NCI-H1694 (cell line): ENCODE measurements around the gene PLPPR2.
"Not testable (repeated sequence)": the region's sequence is repeated elsewhere in the genome, so short reads cannot be mapped to it uniquely, and the experiment has no call there.

Experiments
- DNase-seq: peaks from one replicate; lab custom pipeline; 2025; lab: John Stamatoyannopoulos, UW

The PLPPR2 gene

DNA sequence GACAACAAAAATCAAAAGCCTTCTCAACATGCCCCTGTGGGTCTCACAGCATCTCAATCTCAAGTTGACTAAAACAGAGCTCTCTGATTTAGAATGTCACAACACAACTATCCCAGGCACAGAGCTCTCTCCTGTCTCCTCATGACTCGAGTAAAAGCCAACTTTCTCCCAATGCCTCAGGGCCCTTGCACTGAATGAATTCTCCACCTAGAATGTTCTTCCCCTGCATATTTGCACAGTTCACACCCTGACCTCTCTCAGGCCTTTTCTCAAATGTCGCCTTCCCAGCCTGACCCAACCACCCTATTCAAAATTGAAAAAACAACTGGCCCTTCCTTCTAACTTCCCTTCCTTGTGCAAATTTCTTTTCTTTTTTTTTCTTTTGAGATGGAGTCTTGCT lies 15.5 kb downstream of the PLPPR2 start:
- no peak for DNase-seq

- peak; percentile 28 for DNase-seq
Measured at GRCh38 chr19:11373166-11373884, 18.1 kb downstream of the PLPPR2 start.

DNA sequence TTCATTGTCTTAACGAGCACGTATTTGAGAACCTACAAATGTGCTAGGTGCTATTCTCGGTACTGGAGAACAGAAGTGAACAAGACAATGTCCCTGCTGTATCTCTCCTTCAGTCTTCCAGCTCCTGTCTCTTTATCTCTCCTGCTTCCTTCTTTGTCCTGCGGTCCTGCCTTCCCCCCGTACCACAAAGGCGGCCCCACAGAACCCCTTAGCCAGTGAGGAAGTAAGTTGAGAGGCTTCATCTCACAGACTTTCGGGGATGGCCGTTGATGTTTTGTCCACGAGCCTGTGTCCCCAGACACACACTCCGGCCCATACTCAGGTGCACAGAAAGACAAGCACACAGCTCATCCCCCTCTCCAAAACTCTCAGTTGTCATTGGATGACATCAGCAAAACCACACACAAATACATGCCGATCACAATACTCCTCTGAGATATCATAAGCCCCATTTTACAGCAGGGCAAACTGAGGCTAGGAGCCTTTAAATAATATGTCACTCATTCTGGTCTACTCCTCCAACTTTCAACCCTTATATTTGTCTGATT lies 18.7 kb downstream of the PLPPR2 start:
- no peak for DNase-seq

DNA sequence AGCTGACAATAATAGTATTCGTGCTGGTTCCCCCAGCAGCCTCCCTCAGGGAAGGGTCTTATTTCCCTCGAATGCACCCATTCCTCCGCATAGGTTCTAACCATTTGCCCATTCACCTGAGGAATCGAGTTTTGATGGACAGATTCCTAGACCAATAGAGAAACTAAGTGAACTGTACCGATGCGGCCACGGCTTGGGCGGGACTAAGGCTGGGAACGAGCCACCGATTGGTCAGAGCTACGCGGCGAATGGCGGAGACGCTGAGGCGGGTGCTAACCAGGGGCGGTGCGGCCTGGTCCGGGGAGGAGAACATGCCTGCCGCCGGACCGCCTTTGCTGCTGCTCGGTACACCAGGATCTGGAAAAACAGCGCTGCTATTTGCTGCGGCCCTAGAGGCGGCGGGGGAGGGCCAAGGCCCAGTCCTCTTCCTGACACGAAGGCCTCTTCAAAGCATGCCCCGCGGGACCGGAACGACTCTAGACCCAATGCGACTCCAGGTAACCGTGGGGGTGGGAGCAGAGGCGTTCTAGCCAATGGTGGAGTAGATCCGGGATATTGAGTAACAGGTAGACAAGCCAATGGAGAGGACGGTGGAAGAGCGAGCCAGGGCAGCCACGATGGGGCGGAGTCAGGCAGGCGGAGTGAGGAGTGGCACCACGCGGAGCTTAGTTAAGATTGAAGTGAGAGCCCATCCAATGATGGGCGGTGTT lies 19.4 kb downstream of the PLPPR2 start, which contains the start of gene SWSAP1:
Gene SWSAP1, plus strand, starts transcription at position 234 of the 710 bp plus-strand sequence. Its CDS starts 15 bp downstream, at position 249.
- DNase-seq: peak; percentile 97

DNA sequence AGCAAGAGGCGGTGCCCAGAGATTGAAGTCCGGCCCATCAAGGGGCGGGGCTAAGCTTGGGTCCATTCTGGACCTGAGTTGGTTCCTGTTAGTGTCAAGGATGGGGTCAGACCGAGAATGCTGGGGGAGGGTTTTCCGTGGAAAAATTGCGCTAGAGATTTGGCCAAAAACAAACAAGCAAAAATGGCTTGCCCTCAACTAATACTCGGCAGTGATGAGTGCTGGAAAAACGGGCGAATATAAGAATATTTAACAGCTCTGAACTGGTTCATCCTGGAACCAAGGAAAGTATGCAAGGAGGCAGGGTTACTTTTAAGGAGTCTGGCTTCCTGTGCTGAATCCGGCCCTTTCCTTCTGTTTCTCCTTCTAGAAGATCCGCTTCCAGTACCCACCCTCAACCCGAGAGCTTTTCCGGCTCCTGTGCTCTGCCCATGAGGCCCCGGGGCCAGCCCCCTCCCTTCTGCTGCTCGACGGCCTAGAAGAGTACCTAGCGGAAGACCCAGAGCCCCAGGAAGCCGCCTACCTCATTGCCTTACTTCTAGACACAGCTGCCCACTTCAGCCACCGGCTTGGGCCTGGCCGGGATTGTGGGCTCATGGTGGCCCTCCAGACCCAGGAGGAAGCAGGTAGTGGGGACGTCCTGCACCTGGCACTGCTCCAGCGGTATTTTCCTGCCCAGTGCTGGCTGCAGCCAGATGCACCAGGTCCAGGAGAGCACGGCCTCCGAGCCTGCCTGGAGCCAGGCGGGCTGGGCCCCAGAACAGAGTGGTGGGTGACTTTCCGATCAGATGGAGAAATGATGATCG lies 20.1 kb downstream of the PLPPR2 start:
- peak; percentile 23 for DNase-seq

DNA sequence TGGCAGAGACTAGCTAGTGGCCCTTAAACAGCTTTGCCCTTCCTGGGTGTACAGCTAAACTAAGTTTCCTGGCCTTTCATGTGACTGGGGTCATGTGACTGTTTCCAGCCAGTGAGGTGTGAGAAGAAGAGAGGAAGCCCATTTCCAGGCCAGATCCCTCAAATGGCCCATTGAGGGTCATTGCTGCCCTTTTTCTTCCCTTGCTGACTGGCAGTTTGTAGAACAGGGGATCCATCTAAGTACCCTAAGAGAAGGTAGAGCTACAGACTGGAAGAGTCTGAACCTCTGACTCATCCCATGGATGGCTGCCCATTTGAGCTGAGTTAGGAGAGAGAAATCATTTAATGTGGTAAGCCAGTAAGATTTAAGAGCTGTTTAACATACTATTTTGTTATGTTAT lies 22.0 kb downstream of the PLPPR2 start:
- DNase-seq: no peak

DNA sequence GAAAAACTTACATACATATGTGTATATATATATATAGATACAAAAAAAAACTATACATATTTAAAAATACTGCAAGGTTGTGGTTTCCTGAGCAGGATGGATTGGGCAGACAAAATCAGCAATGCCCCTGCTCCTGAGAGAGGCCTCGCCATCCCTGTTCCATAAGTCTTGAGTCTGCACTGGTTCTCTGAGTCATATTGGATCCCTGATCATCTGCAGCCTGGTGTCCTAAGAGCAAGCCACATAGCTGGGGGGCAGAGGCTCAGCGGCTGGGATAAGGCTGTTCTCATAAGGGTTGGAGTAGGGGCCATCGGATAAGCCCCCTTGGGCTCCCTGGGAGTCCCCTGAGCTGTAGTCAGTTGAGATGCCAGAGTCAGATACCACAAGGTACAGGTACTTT lies 22.5 kb downstream of the PLPPR2 start:
- DNase-seq: no peak

GRCh38 chr19:11378319-11379189 lies 23.3 kb downstream of the PLPPR2 start:
- DNase-seq: no peak

GRCh38 chr19:11379269-11379845 lies 24.1 kb downstream of the PLPPR2 start:
- DNase-seq: not testable (repeated sequence)

- DNase-seq: no peak
Measured at GRCh38 chr19:11379857-11380350, 24.7 kb downstream of the PLPPR2 start.

- DNase-seq: no peak
Measured at GRCh38 chr19:11380653-11381537, 25.7 kb downstream of the PLPPR2 start.

DNA sequence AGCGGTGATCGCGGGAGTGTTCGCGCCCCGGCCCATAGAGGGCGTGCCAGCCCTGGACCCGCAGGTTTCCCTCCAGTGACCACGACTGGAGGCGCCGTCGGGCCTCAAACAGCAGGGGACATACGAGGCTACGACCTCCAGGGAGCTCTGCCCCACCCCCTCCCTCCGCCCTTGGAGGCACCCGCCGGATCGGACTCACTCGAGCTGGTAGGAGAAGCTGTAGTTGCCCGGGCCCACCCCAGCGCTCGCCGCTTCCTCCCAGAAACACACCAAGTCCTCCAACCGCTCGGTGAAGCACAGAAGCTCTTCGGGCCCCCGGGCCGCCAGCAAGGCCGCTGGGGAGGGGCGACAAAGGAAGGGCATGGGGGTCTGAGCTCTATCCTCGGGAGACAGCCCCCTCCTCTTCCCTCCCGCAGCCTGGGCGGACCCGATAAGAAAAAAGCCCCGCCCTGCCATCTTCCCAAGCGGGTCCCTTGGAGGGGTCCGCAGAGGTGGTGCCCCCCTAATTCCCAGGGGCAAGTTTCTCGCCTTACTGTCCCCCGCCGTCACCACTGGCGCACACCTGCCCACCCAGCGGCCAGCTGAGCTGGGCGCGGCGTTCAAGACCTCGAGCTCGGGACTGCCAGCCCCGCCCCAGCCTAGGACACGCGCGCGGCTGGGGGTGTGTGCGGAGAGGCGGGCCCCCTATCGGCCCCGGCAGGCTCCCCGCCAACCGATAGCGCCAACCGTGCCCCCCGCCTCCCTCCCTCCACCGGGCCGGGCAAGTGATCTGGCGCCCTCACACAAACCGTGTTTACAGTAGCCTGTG lies 27.9 kb downstream of the PLPPR2 start:
- DNase-seq: no peak

DNA sequence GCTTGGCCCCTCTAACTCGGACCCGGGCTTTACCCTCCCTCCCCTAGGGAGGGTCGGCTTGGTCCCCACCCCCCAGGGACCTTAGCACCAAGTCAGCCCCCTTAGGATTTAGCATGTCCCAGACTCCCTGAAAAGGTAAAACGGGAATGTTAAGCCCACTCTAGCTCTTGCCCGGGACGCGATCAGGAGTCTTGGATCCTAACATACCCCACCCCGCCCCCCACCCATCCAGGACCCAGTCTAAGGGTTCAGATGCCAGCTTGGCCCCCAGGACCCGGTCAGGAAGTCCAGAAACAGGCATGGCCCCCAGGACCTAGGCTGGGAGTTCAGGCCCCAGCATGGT lies 28.4 kb downstream of the PLPPR2 start:
- no peak for DNase-seq

DNA sequence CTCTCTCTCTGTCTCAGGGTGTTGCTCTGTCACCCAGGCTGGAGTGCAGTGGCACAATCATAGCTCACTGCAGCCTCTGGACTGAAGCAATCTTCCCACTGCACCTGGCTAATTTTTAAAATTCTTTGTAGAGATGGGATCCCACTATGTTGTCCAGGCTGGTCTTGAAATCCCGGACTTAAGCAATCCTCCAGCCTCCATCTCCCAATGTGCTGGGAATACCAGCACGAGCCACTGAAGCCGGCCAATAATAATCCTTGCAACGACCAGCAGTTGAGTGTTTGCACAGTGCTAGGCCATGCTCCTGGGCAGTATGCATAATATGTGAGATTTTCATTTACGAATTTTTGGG lies 29.5 kb downstream of the PLPPR2 start:
- no peak for DNase-seq

DNA sequence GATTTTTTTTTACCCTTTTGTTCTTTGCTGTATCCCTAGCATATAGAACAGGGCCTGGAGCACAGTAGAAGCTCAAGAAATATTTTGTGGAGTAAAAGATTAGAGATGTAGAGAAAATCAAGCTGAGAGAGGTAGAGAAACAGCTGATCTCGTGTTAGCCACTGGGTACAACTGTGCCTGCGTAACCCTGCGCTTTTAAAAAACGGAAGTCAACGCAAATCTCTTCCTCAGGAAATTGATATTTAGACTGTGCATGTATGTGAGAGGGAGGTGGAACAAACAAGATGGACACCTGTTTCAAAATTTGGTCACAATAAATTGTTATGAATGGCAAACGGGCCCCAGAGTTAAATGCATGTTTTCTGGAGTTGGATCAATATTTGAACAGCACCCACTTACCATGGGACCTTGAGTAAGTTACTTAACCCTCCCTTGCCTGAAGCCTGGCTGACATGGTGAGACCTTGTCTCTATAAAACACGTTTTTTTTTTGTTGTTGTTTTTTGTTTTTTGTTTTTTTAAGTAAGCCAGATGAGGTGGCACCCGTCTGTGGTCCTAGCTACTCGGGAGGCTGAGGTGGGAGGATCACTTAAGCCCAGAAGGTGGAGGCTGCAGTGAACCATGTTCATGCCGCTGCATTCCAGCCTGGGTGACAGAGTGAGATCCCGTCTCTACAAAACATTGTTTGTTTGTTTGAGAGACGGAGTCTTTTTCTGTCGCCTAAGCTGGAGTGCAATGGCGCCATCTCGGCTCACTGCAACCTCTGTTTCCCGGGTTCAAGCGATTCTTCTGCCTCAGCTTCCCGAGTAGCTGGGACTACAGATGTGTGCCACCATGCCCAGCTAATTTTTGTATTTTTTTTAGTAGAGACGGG lies 32.2 kb downstream of the PLPPR2 start:
- no peak for DNase-seq

GRCh38 chr19:11390359-11390758 lies 35.1 kb downstream of the PLPPR2 start:
- DNase-seq: no peak

DNA sequence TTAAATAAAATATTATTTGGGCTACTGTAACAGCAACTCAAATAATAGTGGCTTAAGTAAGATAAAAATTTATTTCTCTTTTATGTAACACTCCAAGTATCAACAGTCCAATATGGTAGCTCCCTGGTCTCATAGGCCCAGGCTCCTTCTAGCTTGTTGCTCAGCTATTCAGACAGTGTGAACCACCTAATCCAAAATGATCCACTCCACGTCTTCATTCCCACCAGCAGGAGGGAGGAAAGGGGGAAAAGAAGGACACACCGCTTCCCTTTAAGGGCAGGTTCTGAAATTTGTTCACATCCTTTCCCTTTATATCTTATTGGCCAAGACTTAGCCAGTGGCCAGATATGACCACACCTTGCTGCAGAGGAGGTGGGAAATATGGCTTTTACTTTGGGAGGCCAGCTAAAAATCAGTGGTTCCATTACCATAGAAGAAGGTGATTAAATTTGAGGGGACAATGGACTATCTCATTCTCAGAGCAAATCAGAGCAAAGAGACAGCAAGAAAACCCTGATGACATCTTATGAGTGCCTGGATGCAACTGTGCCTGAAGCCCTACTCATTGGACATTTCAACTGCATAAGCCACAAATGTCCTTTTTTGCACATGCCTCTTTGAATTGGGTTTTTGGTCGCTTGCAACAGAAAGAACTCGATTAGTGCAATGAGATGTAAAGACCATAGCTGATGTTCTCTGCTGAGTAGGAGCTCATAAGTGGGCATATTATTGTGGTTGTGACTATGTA lies 35.9 kb downstream of the PLPPR2 start:
- no peak for DNase-seq
